Cortex of kidney (tissue), 1 donor: ENCODE results near the gene CLMP.
"Not testable (repeated sequence)": the region's sequence is repeated elsewhere in the genome, so short reads cannot be mapped to it uniquely, and the experiment has no call there.

Experiments
- DNase-seq: peaks from one replicate; lab custom pipeline; 2025; lab: John Stamatoyannopoulos, UW

Gene CLMP

GRCh38 chr11:123168241-123168640 lies 26.8 kb downstream of the CLMP start:
- no peak for DNase-seq

- no peak for DNase-seq
Observed at GRCh38 chr11:123166071-123166559, 28.9 kb downstream of the CLMP start.

DNA sequence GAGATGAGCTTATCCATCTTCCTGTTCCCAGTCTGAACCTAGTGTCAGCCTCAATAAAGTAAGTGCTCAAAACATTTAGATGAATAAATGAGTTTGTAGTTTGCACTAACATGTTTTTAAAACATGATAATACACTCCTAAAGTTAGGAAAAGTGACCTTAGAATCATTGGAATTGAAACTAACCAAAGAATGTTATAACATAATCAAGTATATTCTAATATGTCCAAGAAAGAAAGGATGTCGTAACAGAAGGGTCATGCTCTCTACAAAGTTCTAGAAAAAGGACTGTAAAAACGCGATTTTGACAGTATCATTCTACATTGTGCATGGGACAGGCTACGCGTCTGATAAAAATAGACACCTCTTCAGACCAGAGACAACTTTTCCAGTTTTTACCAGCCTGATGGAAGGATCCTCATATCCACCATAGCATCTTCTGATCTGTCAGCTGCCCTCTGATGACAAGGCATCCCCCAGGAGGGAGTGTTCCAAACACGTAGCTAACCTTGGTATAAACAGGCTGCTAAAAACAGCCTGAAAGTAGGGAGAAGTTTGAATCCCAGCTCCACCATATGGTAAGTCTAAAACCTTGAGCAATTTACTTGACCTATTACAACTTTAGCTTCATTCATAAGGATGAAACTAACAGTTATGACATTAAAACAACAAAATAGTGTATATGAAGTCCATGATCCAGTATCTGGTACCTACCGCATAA lies 30.2 kb downstream of the CLMP start:
- no peak for DNase-seq

- DNase-seq: no peak
Observed at GRCh38 chr11:123163621-123164020, 31.4 kb downstream of the CLMP start.

DNA sequence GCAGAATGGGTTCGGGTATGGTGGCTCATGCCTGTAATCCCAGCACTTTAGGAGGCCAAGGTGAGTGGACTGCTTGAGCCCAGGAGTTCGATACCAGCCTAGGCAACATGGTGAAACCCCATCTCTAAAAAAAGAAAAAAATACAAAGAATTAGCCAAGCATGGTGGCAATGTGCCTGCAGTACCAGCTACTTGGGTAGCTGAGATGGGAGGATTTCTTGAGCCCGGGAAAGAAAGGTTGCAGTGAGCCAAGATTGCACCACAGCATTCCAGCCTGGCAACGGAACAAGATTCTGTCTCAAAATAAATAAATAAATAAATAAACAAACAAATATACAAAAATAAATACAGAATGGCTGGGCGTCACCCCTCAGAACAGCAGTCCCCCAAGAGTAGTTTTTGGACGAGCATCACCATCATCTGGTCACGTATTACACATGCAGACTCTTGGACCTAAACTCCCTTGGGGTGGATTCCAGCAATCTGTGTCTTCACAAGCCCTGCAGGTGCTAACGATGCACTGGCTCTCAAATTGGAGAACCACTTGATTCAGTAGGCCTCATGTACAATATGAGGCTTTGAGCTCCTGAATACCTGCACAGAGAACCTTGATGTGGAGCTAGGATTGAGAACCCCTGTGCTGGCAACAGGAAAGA lies 33.5 kb downstream of the CLMP start:
- DNase-seq: no peak

DNA sequence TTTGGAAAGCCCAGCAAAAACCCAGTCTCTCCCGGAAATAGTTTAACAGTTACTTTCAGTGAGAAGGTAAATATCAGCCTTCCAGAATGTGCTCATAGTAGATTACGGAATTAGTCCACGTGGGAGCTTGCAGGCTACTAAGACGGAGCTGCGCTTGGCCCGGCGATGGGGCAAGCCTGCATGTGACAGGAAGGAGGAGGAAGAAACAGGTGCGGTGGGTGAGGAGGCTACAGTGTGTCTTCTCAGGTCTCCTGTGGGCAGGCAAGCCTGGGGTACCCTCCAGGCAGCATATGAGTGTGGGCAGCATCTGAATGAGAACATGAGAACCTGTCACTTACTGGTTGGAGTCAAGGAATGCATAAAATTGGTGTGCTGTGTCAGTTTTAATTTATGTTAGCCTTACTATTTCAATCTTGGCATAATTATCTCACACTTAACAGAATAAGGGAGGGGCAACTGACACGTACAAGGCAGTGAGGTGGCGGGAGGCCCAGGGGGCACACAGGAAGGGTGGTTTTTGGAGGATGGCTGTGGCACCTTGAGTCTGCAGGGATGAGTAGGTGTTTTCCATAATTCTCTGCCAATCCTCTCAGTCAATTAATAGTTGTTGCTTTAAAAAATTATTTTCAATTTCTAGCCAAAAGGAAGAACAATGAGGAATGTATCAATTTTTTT lies 35.7 kb downstream of the CLMP start:
- no peak for DNase-seq

DNA sequence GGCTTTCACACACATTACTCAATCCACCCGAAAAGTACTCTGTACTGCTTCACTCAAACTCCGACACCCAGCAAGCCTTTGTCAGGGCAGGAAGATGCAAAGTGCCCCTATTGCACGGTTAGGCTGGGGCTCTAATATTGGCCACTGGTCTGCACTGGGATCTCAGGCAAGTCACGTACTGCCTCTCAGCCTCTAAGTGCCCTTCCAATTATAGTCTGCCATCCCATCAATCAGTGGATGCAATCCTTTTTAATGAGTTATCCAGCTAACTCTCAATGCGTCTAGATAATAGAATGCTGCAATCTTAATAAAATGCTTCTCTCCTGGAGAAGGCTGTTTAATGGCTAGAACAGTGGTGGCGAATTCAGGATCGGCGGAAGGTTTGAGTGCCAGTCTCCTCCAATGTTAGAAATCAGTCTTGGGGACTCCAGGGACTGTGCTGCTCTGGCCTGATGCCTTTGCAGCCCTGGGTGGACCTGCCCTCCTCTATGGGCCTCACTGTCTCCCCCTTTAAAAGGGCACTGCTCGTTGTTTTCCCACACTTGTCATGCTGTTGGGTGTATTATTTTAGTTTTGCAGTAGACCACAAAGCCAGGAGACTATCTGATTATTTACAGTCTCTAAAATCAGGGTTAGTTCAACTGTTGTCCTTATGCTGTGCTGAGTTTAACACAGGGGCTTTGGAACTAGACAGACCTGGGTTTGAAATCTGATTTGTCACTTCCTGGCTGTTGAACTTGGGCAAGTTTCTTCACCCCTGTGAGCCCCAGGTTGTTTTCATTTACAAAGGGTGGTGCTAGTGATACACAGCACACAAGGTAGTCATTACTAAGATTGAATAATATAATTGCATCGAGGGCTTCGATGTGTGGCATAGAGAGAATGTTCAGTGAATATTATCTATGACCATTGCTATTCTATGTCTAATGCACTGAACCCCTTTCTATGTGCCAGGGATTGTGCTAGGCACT lies 36.7 kb downstream of the CLMP start:
- no peak for DNase-seq

GRCh38 chr11:123152951-123153350 lies 42.1 kb downstream of the CLMP start:
- no peak for DNase-seq

GRCh38 chr11:123152346-123152745 lies 42.7 kb downstream of the CLMP start:
- not testable (repeated sequence) for DNase-seq

DNA sequence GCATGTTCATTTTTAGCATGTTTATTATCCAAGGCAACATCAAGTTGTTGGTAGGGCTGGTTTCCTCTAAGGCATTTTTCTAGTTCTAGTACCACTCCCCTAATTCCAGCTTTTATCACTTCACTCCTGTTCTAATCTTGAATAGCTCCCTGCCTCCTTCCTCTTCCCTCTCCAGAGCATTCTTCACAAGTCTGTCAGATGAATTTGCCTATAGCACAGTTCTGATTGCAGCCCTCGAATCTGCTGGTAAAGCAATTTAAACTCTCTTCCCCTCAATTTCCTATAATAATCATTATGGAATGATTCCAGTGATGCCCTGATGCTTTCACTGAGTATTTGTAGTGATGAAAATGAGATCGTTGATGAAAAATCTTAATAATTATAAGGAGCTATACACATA lies 43.3 kb downstream of the CLMP start:
- no peak for DNase-seq

DNA sequence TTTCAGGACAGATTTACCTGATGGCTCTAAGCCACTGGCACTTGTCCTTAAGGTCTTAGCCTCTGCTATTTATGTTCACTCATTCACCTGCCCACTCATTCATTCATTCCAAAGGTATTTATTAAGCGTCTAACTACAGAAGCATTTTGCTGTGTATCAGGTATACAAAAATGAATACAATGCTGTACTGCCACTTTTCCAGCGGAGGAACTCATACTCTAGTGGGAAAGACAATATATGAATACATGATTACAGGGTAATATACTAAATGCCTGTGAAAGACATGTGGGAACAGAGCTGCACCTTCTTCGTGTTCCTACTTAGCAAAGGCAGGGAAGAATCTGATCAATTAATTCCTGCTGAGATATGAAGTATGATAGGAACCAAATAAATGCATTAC lies 43.7 kb downstream of the CLMP start:
- DNase-seq: no peak

DNA sequence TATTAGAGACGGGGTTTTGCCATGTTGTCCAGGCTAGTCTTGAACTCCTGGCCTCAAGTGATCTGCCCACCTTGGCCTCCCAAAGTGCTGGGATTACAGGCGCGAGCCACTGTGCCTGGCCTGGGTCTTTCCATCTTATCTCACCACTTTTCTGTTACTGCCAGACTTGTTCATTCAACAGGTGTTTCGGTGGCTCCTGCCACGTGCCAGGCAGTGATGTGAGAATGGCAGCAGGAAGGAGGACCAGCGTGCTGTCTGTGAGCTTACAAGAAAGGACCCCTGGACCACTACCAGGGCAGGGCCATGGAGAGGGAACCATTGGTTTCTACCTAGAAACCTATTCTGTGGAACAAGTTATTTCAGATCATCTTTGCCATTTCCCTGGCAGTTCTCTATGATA lies 44.2 kb downstream of the CLMP start:
- no peak for DNase-seq

GRCh38 chr11:123148965-123149364 lies 46.1 kb downstream of the CLMP start:
- no peak for DNase-seq

GRCh38 chr11:123145661-123146060 lies 49.4 kb downstream of the CLMP start:
- no peak for DNase-seq

DNA sequence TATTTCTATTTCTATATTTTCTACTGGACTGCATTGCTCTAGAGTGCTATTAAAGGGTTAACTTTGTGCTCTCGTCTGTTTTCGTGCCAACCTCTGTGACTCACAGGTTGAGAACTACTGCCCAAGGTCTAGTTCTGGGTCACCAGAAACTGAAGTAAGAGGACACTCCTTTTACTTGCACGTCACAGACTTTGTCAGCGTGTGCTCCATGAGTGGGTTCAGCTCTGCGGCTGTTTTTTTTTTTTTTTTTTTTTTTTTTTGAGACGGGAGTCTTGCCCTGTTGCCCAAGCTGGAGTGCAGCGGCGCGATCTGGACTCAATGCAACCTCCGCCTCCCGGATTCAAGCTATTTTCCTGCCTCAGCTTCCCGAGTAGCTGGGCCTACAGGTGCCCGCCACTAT lies 49.8 kb downstream of the CLMP start:
- DNase-seq: no peak

DNA sequence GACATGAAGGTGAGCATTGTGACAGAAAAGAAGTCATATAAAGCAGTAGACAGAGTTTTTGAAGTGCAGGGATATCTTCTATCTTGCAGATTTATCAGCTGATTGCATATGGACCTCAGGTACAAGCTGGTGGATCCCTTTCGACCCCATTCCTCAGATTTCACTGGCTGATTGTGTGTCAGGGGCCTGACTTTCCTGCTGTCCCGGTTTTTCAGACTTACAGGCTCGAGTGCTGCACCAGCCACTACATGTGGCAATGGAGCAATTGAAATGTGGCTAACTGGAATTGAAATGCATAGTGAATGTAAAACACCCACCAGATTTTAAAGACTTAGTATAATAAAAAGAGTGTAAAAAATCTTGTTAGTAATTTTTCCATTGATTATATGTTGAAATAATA lies 50.3 kb downstream of the CLMP start:
- no peak for DNase-seq

- no peak for DNase-seq
Observed at GRCh38 chr11:123143921-123144320, 51.1 kb downstream of the CLMP start.

GRCh38 chr11:123143476-123143875 lies 51.6 kb downstream of the CLMP start:
- no peak for DNase-seq

- no peak for DNase-seq
Observed at GRCh38 chr11:123139206-123139605, 55.8 kb downstream of the CLMP start.

- no peak for DNase-seq
Observed at GRCh38 chr11:123137431-123138224, 57.4 kb downstream of the CLMP start.

- no peak for DNase-seq
Observed at GRCh38 chr11:123135863-123136446, 59.1 kb downstream of the CLMP start.
